K562 (cell line): ENCODE measurements around the gene AGR2. TPM values are rescaled to one million over a fixed set of nuclear protein-coding genes. Genes with fewer than 3 reads are reported as not detected.

Experiments used
- CREB3L1 ChIP-seq: fragments of 450-650 bp; IDR thresholded peaks from 2 replicates; pipeline ENCODE4 v1.6.1; 2014; ENCODE audit warnings: low read depth, mild to moderate bottlenecking, moderate library complexity, borderline replicate concordance
- HLTF ChIP-seq: fragments of 450-650 bp; IDR thresholded peaks from 2 replicates; pipeline ENCODE4 v1.6.1; 2016
- L3MBTL2 ChIP-seq: fragments of 450-650 bp; IDR thresholded peaks from 2 replicates; pipeline ENCODE4 v1.6.1; 2016; ENCODE audit warnings: mild to moderate bottlenecking, moderate library complexity
- LARP7 ChIP-seq: fragments of 450-650 bp; IDR thresholded peaks from 2 replicates; pipeline ENCODE4 v1.6.1; 2016
- PREB ChIP-seq: sonication (generic); formaldehyde crosslinking; IDR thresholded peaks from 2 replicates; pipeline ENCODE4 v1.8.1; 2023; ENCODE audit warnings: mild to moderate bottlenecking, missing genetic modification reagents
- SIX5 ChIP-seq, 2 experiments: IDR thresholded peaks; 2 replicates each; pipeline ENCODE4 v1.6.1; 2011; ENCODE audit warnings: low read length in 2 of 2, borderline replicate concordance in 1 of 2, low read depth in 1 of 2, mild to moderate bottlenecking in 1 of 2, moderate library complexity in 1 of 2; ENCODE audit not compliant: insufficient read depth in 1 of 2
- SMARCC2 ChIP-seq: fragments of 450-650 bp; IDR thresholded peaks from 2 replicates; pipeline ENCODE4 v1.6.1; 2017; ENCODE audit warnings: antibody characterized with exemption, moderate library complexity, mild to moderate bottlenecking, low read depth
- SMC3 ChIP-seq: conservative IDR thresholded peaks from 2 replicates; pipeline ENCODE4 v1.6.1; 2011; ENCODE audit warnings: low read depth, low read length, improper control_type of control experiment; ENCODE audit not compliant: insufficient read depth
- TGIF2 ChIP-seq: sonication (generic); formaldehyde crosslinking; IDR thresholded peaks from 2 replicates; pipeline ENCODE4 v1.8.1; 2022; ENCODE audit warnings: mild to moderate bottlenecking, missing genetic modification reagents, moderate library complexity
- U2AF2 ChIP-seq: fragments of 200-400 bp; formaldehyde crosslinking; optimal IDR thresholded peaks from 2 replicates; pipeline ENCODE3; 2017; ENCODE audit warnings: low read depth, mild to moderate bottlenecking, low read length
- ZBTB2 ChIP-seq: fragments of 450-650 bp; IDR thresholded peaks from 2 replicates; pipeline ENCODE4 v1.6.1; 2016; ENCODE audit warnings: antibody characterized with exemption
- ZBTB26 ChIP-seq: fragments of 450-650 bp; formaldehyde crosslinking; IDR thresholded peaks from 2 replicates; pipeline ENCODE4 v1.4.0; 2022; ENCODE audit warnings: missing genetic modification characterization
- ZBTB43 ChIP-seq: sonication (generic); formaldehyde crosslinking; IDR thresholded peaks from 2 replicates; pipeline ENCODE4 v1.8.0; 2023; ENCODE audit warnings: mild to moderate bottlenecking, missing genetic modification reagents
- ZBTB7A ChIP-seq: IDR thresholded peaks from 2 replicates; pipeline ENCODE4 v1.6.1; 2011; ENCODE audit warnings: low read depth, mild to moderate bottlenecking, low read length, moderate library complexity, borderline replicate concordance; ENCODE audit not compliant: control insufficient read depth
- ZMIZ1 ChIP-seq, 2 experiments: fragments of 150-350 bp in 1 of 2; IDR thresholded peaks; 2 replicates each; pipeline ENCODE4 v1.6.1; 2012 to 2016; ENCODE audit warnings: low read depth in 2 of 2, low read length in 2 of 2, mild to moderate bottlenecking in 1 of 2, moderate library complexity in 1 of 2
- ZNF12 ChIP-seq: sonication (generic); formaldehyde crosslinking; IDR thresholded peaks from 2 replicates; pipeline ENCODE4 v1.4.0; 2020; ENCODE audit warnings: mild to moderate bottlenecking, missing genetic modification reagents
- ZNF316 ChIP-seq: fragments of 450-650 bp; IDR thresholded peaks from 2 replicates; pipeline ENCODE4 v1.6.1; 2016
- polyA plus RNA-seq, 8 experiments: library from polyadenylated mRNA; depleted of rRNA in 4 of 8; stranded (reverse) in 5 of 8; unstranded in 3 of 8; fragments of >200 nt; fragmentation: Nextera tagmentation in 2 of 8; fragmentation: Illumina TruSeq in 1 of 8; extraction: Ambion mirVana in 2 of 8; extraction: Trizol in 1 of 8; gene quantifications; 2 replicates each; pipeline versions ENCODE4 v1.2.1 to v1.2.3, GENCODE V29; 2011 to 2014; ENCODE audit warnings: inconsistent platforms in 1 of 8, missing spikeins in 1 of 8
- total RNA-seq, 7 experiments: library from RNA; depleted of rRNA in 6 of 7; stranded (reverse); fragments of >200 nt in 6 of 7; fragmentation: Illumina TruSeq in 2 of 7; extraction: Trizol in 2 of 7; gene quantifications; 2 replicates each; pipeline versions ENCODE4 v1.2.1 to v1.2.3, GENCODE V29; 2011 to 2021; ENCODE audit warnings: low replicate concordance in 1 of 7

The AGR2 gene
- total and polyA plus RNA-seq, 9 of the 15 experiments (the other 6 are each of a cell fraction or from before 2014, with no cell fraction given), result 0.66 TPM; not detected in 8

GRCh38 chr7:16753102-16753931 is 51.5 kb downstream of the AGR2 start, which contains the start of gene TSPAN13 (continued):
- TF ChIP-seq ZBTB43 (no peak), ZNF316 (peak; percentile 55), L3MBTL2 (no peak; the same call in 1 of the 2 replicates), LARP7 (0 out of 2 replicates have a peak, but pooled peaks have one; percentile 17), ZBTB2 (no peak; the same call in 1 of the 2 replicates), ZNF12 (CRISPR knock-in tag) (no peak), ZBTB7A (peak; percentile 76; the same call in 1 of the 2 replicates), SMARCC2 (no peak), TGIF2 (no peak), HLTF (no peak), CREB3L1 (peak; percentile 97), SMC3 (no peak), SIX5 (IDR thresholded peaks at IDR 0.05; ENCODE audit: borderline replicate concordance in 1 of 2, insufficient read depth in 1 of 2, low read depth in 1 of 2, low read length in 2 of 2) (no peak), PREB (CRISPR knock-in tag) (no peak), ZBTB26 (CRISPR knock-in tag) (no peak), U2AF2 (no peak), ZMIZ1 (IDR thresholded peaks at IDR 0.05; ENCODE audit: low read depth in 2 of 2, low read length in 2 of 2) (no peak)
